Psoas muscle (tissue), 8 donors: ENCODE data around the gene DHRS12. TPM values are rescaled to one million over a fixed set of nuclear protein-coding genes. Genes with fewer than 3 reads are reported as not detected.

Source experiments
- ATAC-seq, 4 donors: fragments of 200-7000 bp; cut with Tn5 transposase; one replicate each; pipeline ENCODE4 v1.9.1; 2020; ENCODE audit warnings: moderate library complexity in 3 of 4, mild to moderate bottlenecking in 2 of 4
- DNase-seq, 2 donors: peaks; one replicate each; pipeline ENCODE4 v3.0.0-alpha.2; 2020
- H3K27ac ChIP-seq: fragments of 200-600 bp; one replicate; pipeline ENCODE4 v1.8.0; 2022
- H3K27me3 ChIP-seq, 3 donors: fragments of 200-600 bp in 1 of 3; one replicate each; pipeline versions ENCODE4 v1.6.1 to v1.8.0; 2013 to 2022; ENCODE audit warnings: low read length in 2 of 3, mild to moderate bottlenecking in 2 of 3, moderate library complexity in 1 of 3; ENCODE audit not compliant: insufficient read depth in 3 of 3
- H3K36me3 ChIP-seq, 2 donors: fragments of 200-600 bp in 1 of 2; one replicate each; pipeline versions ENCODE4 v1.6.1 to v1.8.0; 2013 to 2022; ENCODE audit warnings: low read depth in 1 of 2, mild to moderate bottlenecking in 1 of 2, moderate library complexity in 1 of 2; ENCODE audit not compliant: insufficient read depth in 1 of 2
- H3K4me1 ChIP-seq: fragments of 200-600 bp; one replicate; pipeline ENCODE4 v1.8.0; 2022
- H3K4me3 ChIP-seq: fragments of 200-600 bp; one replicate; pipeline ENCODE4 v1.8.0; 2022; ENCODE audit warnings: mild to moderate bottlenecking
- H3K9me3 ChIP-seq: fragments of 200-600 bp; one replicate; pipeline ENCODE4 v1.8.0; 2022
- WGBS, 3 donors: extraction: QIAGEN DNeasy Blood & Tissue Kit; methylation state at CpG; one replicate each; pipeline versions ENCODE4 v1.1.6 to v1.1.7; 2013; 5-methylcytosine and 5-hydroxymethylcytosine counted together
- intact Hi-C, 2 donors: fragments of 100-400 bp; cut with DNase I; formaldehyde crosslinking; loops; one replicate each; pipeline versions ENCODE4 v1.11.0 to v1.14.2; 2022
- polyA plus RNA-seq, 3 donors: library from polyadenylated mRNA; stranded (reverse); fragments of 200-250 nt; gene quantifications; one replicate each; pipeline ENCODE4 v1.2.3, GENCODE V29; 2013
- total RNA-seq, 4 donors: library from RNA; stranded (reverse); fragmentation: NEBNext Ultra II Directional in 2 of 4; extraction: Animal tissue kit (Norgen Biotek cat#: 25700) in 2 of 4; gene quantifications; one replicate each; pipeline versions ENCODE4 v1.2.1 to v1.2.4, GENCODE V29; 2021 to 2023
- TF ChIP-seq, protein P1 (sequence below): fragments of 200-600 bp; IDR thresholded peaks from one replicate; pipeline ENCODE4 v1.8.0; 2022; ENCODE audit warnings: antibody characterized with exemption
- donor health status: healthy with polysubstance abuse.
- donor health status: DM: no; HTN: no; CAD: no; lungs with moderate emphysema.
- donor health status: Bipolar disorder and iron deficiency.
- donor health status: healthy.
- donor health status: DM: yes; HTN: yes; CAD: no.
- donor health status: DM: no; HTN: no; CAD: no.
- donor health status: DM: no; HTN: no; CAD: no.
- donor health status: DM: yes; HTN: yes; CAD: no.

The DHRS12 gene
- total and polyA plus RNA-seq, 7 donors: 3.4 to 10.1 (median 4.9) TPM

DNA sequence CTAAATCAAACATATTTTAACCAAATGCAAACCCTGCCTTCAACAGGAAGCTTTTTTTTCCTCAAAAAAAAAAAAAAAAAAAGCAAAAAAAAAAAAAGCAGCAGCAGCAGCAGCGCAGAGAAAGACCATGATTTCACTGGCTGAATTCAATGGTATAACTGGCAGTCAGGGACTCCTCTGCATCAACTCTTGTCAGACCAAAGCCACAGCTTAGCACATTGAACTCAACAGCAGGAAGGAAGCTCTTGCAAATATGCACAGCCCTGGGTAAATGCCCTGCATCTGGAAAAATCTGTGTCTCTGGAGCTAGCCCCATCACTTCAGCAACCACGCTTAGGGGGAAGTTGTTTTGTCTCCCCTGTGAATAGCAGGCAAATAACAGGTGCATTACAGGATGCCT, 17.6 kb upstream of the DHRS12 start:
- 54 to 64% (median 59%) methylated on average over 2 of the region's 2 CpGs for WGBS, 3 donors
- H3K27ac ChIP-seq: no peak overlapping the region
- H3K4me1 ChIP-seq: peaks cover 9% of the 10 kb centered on the region
- DNase-seq: no peak
- H3K27me3 ChIP-seq: no peaks in the 10 kb centered on the region
- no peaks in the 10 kb centered on the region for H3K36me3 ChIP-seq
- ATAC-seq: no peak
- intact Hi-C loops: no loop called here
- TF ChIP-seq, protein P1, sequence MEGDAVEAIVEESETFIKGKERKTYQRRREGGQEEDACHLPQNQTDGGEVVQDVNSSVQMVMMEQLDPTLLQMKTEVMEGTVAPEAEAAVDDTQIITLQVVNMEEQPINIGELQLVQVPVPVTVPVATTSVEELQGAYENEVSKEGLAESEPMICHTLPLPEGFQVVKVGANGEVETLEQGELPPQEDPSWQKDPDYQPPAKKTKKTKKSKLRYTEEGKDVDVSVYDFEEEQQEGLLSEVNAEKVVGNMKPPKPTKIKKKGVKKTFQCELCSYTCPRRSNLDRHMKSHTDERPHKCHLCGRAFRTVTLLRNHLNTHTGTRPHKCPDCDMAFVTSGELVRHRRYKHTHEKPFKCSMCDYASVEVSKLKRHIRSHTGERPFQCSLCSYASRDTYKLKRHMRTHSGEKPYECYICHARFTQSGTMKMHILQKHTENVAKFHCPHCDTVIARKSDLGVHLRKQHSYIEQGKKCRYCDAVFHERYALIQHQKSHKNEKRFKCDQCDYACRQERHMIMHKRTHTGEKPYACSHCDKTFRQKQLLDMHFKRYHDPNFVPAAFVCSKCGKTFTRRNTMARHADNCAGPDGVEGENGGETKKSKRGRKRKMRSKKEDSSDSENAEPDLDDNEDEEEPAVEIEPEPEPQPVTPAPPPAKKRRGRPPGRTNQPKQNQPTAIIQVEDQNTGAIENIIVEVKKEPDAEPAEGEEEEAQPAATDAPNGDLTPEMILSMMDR: no peak
- no peaks in the 10 kb centered on the region for H3K9me3 ChIP-seq
- no peak overlapping the region for H3K4me3 ChIP-seq

DNA sequence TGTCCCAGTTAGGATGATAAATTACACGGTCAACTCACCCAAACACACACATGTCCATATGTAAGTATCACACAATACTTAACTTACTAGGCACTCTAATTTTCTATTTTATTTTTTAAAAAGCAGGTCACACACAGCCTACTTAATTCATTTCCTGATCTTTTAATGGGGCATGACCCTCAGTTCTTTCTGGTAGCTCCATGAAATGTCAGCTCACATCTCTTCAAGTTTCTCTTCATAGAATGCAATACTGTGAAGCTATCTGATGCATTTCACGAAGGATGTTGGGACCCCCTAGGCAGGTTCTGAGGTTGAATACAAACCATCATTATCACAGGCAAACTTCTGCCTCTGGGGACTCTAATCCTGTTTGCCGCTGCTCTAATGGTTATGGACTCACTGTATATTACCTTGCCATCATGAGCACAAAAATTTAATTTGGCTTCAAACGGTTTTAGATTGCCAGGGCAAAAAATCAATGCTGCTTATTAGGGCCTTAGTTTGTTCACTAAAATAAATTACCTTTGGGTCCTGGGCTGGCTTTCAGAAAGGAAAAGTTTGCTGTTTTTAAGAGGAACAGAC, 16.1 kb upstream of the DHRS12 start:
- H3K36me3 ChIP-seq: no peaks in the 10 kb centered on the region
- H3K27ac ChIP-seq: no peak overlapping the region
- intact Hi-C loops: no loop called here
- H3K27me3 ChIP-seq: no peaks in the 10 kb centered on the region
- no peaks in the 10 kb centered on the region for H3K9me3 ChIP-seq
- peaks cover 11% of the 10 kb centered on the region for H3K4me1 ChIP-seq
- DNase-seq: no peak
- TF ChIP-seq, protein P1: no peak
- H3K4me3 ChIP-seq: no peak overlapping the region
- no peak for ATAC-seq
- 57 to 78% (median 64%) methylated on average over 4 of the region's 4 CpGs for WGBS, 3 donors

DNA sequence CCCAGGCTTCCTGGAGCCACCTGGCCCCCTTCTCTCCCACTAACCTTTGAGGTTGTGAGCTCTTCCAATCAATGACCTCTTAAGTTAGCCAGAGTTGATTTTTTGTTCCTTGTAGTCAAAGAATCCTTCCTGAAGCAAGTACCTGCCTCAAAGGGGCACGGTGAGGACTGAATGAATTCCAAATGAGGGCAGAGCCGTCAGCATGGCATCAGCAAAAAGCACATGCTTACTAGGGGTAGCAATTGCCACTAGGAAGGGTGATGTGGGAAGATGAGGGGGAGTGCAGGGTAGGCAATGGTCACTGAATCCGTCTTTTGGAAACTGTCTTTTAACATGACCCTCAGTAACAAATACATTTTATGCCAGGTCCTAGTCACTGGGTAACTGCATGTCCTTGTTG, 15.6 kb upstream of the DHRS12 start:
- H3K4me1 ChIP-seq: peaks cover 14% of the 10 kb centered on the region
- H3K27ac ChIP-seq: no peak overlapping the region
- WGBS, 3 donors: 44 to 61% (median 46%) methylated on average over 3 of the region's 3 CpGs
- no peak for DNase-seq
- H3K36me3 ChIP-seq: no peaks in the 10 kb centered on the region
- H3K9me3 ChIP-seq: no peaks in the 10 kb centered on the region
- intact Hi-C loops: no loop called here
- no peaks in the 10 kb centered on the region for H3K27me3 ChIP-seq
- H3K4me3 ChIP-seq: no peak overlapping the region
- no peak for ATAC-seq
- TF ChIP-seq, protein P1: no peak

DNA sequence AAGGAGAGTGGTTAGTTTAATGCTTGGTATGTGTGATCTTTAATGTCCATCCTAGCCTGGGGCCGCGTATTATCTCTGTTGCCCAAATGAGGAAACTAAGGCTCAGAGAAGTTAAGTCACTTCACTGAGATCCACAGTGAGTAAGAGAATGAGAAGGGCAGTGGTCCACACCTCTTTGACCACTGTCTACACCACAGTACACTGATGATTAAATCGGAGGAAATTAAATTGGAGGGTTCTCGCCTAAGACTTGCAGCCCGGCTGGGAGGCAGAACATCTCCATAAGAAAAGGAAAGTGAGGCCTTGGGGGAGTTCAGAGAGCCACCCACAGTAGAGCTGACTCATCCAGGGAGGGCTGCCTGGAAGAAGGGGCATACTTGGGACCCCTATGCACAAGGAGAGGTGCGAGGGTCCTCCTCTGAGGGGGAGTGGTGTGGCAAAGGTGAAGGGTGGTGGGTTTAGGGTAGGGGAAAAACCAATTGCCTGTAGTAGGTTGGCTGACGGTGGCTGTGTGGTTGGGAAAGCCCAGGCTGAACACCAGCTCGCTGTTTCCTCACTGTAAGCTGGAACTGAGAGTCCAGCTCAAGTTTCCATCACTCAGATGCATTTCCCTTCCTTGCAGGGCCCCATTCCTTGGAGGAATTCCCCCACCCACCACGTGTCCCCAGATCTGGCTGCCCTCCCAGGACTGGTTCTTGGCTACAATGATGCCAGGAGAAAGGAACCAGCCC, 15.0 kb upstream of the DHRS12 start:
- Histone ChIP-seq H3K27me3 (no peaks in the 10 kb centered on the region), H3K4me3 (no peak overlapping the region), H3K36me3 (no peaks in the 10 kb centered on the region), H3K9me3 (no peaks in the 10 kb centered on the region), H3K27ac (peak overlapping the region; percentile 27), H3K4me1 (peaks cover 14% of the 10 kb centered on the region)
- WGBS, 3 donors: 62 to 73% (median 66%) methylated on average over 9 of the region's 9 CpGs
- DNase-seq (peak; percentile 30 to 79), ATAC-seq (peak; percentile 63 to 95 (median 94))
- TF ChIP-seq, protein P1: no peak
- intact Hi-C loops: no loop called here
